Activated T-cell treated with anti-CD3 and anti-CD28 coated beads, Interleukin-2, amount 50 U/mL, for 24 hours (primary cell): ENCODE results near the gene METRN.

Experiments
- DNase-seq: peaks from one replicate; pipeline ENCODE4 v3.0.0-alpha.2; 2020
- H3K27ac Mint-ChIP-seq: 2 replicates; pipeline ENCODE4 v1.8.0; 2020; ENCODE audit warnings: mild to moderate bottlenecking, mixed read lengths
- H3K27me3 Mint-ChIP-seq: 2 replicates; pipeline ENCODE4 v1.8.0; 2020; ENCODE audit warnings: mixed read lengths
- H3K36me3 Mint-ChIP-seq: 2 replicates; pipeline ENCODE4 v1.8.0; 2020; ENCODE audit warnings: low read depth, mixed read lengths
- H3K4me1 Mint-ChIP-seq: 2 replicates; pipeline ENCODE4 v1.8.0; 2020; ENCODE audit warnings: low read depth, mixed read lengths
- H3K4me3 Mint-ChIP-seq: 2 replicates; pipeline ENCODE4 v1.8.0; 2020; ENCODE audit warnings: mild to moderate bottlenecking, moderate library complexity, mixed read lengths
- H3K9me3 Mint-ChIP-seq: 2 replicates; pipeline ENCODE4 v1.8.0; 2020; ENCODE audit warnings: mixed read lengths

Gene METRN

GRCh38 chr16:766008-766819 is 51.3 kb downstream of the METRN start:
- H3K27ac Mint-ChIP-seq, result no peak overlapping the region
- H3K9me3 Mint-ChIP-seq, result no peaks in the 10 kb centered on the region
- H3K27me3 Mint-ChIP-seq, result no peaks in the 10 kb centered on the region
- no peaks in the 10 kb centered on the region for H3K4me1 Mint-ChIP-seq
- no peaks in the 10 kb centered on the region for H3K36me3 Mint-ChIP-seq
- DNase-seq, result no peak
- H3K4me3 Mint-ChIP-seq, result no peak overlapping the region

GRCh38 chr16:766820-767640 is 52.1 kb downstream of the METRN start:
- no peak for DNase-seq
- Mint-ChIP-seq H3K27me3 (no peaks in the 10 kb centered on the region), H3K4me1 (no peaks in the 10 kb centered on the region), H3K9me3 (no peaks in the 10 kb centered on the region), H3K4me3 (no peak overlapping the region), H3K36me3 (no peaks in the 10 kb centered on the region), H3K27ac (no peak overlapping the region)

GRCh38 chr16:767743-768235 is 52.9 kb downstream of the METRN start:
- no peak for DNase-seq
- H3K4me3 Mint-ChIP-seq, result no peak overlapping the region
- H3K4me1 Mint-ChIP-seq, result no peaks in the 10 kb centered on the region
- H3K27ac Mint-ChIP-seq, result no peak overlapping the region
- H3K36me3 Mint-ChIP-seq, result no peaks in the 10 kb centered on the region
- H3K9me3 Mint-ChIP-seq, result no peaks in the 10 kb centered on the region
- no peaks in the 10 kb centered on the region for H3K27me3 Mint-ChIP-seq

DNA sequence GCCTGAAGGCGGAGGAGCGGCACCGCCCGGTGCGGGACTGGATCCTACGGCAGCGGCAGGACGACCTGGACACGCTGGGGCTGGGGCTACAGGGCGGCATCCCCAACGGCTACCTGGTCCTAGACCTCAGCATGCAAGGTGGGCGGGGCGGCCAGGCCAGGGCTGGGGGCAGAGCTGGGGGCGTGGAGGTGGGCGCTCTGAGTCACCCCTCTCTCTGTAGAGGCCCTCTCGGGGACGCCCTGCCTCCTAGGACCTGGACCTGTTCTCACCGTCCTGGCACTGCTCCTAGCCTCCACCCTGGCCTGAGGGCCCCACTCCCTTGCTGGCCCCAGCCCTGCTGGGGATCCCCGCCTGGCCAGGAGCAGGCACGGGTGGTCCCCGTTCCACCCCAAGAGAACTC is 53.5 kb downstream of the METRN start:
- Mint-ChIP-seq H3K9me3 (no peaks in the 10 kb centered on the region), H3K27me3 (no peaks in the 10 kb centered on the region), H3K4me1 (no peaks in the 10 kb centered on the region), H3K36me3 (no peaks in the 10 kb centered on the region), H3K4me3 (no peak overlapping the region), H3K27ac (no peak overlapping the region)
- no peak for DNase-seq
